ENCODE data around the gene SPAG4. TPM values are rescaled to one million over a fixed set of nuclear protein-coding genes. Genes with fewer than 3 reads are reported as not detected.

Gene SPAG4
- total RNA-seq, 2 experiments from 2014 or later, result 6.4 to 6.9 TPM

DNA sequence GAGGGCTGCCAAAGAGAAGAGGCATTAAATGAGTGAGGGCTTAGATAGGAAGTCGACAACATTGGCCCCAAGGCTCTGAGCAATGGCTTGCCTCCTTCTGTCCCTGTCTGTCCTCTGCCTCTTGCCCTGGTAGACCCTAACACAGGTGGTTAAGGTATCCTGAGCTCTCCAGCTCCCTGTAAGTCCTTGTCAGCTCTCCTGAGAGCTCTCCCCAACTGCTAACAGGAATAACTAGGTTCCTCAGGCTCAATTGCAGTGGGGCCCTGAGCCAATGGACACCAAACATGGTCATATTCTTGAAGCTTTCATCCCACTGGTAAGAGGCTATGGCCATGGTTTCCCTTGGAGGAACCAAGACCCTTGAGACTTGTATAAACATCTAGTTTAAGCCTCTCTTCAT lies 54.1 kb downstream of the SPAG4 start:
- Mint-ChIP-seq H3K27ac (no peak overlapping the region), H3K36me3 (ENCODE audit: low read depth) (peaks cover 37% of the 10 kb centered on the region), H3K4me1 (peaks cover 3% of the 10 kb centered on the region), H3K9me3 (ENCODE audit: low read depth) (no peaks in the 10 kb centered on the region), H3K4me3 (no peak overlapping the region), H3K27me3 (no peaks in the 10 kb centered on the region)
- CTCF ChIA-PET, result interaction anchor here (1.1 kb wide), 1 partner anchor 50 kb away, joined by 3 read pairs; no protein-coding TSS in a partner anchor
- intact Hi-C loops (cut with DNase I, micrococcal nuclease), result no loop called here
- ATAC-seq (no peak), DNase-seq (no peak)
- POLR2A ChIA-PET, result no interaction called here

Other genes with a start within 250 kb of the SPAG4 start
- 10 to 100 TPM; 51.0 to 54.6 TPM for gene UQCC1, start 203.9 kb upstream of the SPAG4 start, total RNA-seq
- gene GDF5, start 177.6 kb upstream of the SPAG4 start, total RNA-seq, result not detected
- 10 to 100 TPM; 50.4 to 60.2 TPM for gene CEP250, start 160.2 kb upstream of the SPAG4 start, total RNA-seq
- not detected for gene C20orf173, start 86.2 kb upstream of the SPAG4 start, total RNA-seq
- 100 to 1,000 TPM; 109 to 127 TPM for gene ERGIC3, start 73.8 kb upstream of the SPAG4 start, total RNA-seq
- gene CPNE1, start 49.1 kb downstream of the SPAG4 start, total RNA-seq, result 100 to 1,000 TPM; 249 to 258 TPM
- 100 to 1,000 TPM; 122 to 148 TPM for gene RBM12, start 49.1 kb downstream of the SPAG4 start, total RNA-seq
- gene NFS1, start 83.5 kb downstream of the SPAG4 start, total RNA-seq, result 10 to 100 TPM; 43.2 to 44.6 TPM
- 100 to 1,000 TPM in 1 of 2 experiments, 10 to 100 TPM in 1; 50.4 to 112 TPM for gene ROMO1, start 83.6 kb downstream of the SPAG4 start, total RNA-seq
- 100 to 1,000 TPM; 303 to 356 TPM for gene RBM39, start 126.4 kb downstream of the SPAG4 start, total RNA-seq
- 10 to 100 TPM; 54.3 to 61.6 TPM for gene PHF20, start 156.2 kb downstream of the SPAG4 start, total RNA-seq

Measured in activated CD4-positive, alpha-beta T cell treated with anti-CD3 and anti-CD28 coated beads for 36 hours (primary cell).